ENCODE results near the gene FUT7. TPM values are rescaled to one million over a fixed set of nuclear protein-coding genes. Genes with fewer than 3 reads are reported as not detected.

FUT7 gene
- total RNA-seq, 4 donors from 2014 or later, result 0.32 to 0.83 TPM; not detected in 2

DNA sequence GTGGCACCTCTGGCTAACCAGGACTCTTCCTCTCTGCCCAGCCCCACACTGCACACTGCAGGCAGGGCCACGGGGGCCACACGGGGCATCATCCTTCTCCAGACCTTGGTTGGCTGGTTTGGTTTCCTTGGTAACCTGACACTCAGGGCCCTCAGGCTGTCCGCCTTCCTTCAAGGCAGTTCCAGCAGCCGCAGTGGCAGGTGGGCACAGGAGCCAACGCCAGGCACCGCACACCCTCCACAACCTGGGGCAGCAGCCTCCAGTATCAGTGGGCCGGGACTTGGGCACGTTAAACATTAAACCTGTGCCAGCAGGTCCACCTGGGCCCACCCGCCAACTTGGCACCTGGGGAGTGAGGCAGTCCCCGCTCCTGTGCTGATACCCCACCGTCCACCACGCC, 12.1 kb upstream of the FUT7 start:
- 93% methylated on average over 6 of the region's 12 CpGs for WGBS
- H3K27me3 ChIP-seq, result peaks cover 0 to 25% (median 17%) of the 10 kb centered on the region in 4 donors
- H3K4me3 ChIP-seq, result peak overlapping the region; percentile 66 to 85 (median 71)
- H3K4me1 ChIP-seq, result peaks cover 36 to 52% (median 48%) of the 10 kb centered on the region in 4 donors
- TF ChIP-seq POLR2AphosphoS5 (IDR thresholded peaks at IDR 0.05) (no peak), EP300 (IDR thresholded peaks at IDR 0.05) (no peak), POLR2A (IDR thresholded peaks at IDR 0.05; ENCODE audit: low read depth) (no peak)
- TF ChIP-seq, protein P1, sequence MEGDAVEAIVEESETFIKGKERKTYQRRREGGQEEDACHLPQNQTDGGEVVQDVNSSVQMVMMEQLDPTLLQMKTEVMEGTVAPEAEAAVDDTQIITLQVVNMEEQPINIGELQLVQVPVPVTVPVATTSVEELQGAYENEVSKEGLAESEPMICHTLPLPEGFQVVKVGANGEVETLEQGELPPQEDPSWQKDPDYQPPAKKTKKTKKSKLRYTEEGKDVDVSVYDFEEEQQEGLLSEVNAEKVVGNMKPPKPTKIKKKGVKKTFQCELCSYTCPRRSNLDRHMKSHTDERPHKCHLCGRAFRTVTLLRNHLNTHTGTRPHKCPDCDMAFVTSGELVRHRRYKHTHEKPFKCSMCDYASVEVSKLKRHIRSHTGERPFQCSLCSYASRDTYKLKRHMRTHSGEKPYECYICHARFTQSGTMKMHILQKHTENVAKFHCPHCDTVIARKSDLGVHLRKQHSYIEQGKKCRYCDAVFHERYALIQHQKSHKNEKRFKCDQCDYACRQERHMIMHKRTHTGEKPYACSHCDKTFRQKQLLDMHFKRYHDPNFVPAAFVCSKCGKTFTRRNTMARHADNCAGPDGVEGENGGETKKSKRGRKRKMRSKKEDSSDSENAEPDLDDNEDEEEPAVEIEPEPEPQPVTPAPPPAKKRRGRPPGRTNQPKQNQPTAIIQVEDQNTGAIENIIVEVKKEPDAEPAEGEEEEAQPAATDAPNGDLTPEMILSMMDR (IDR thresholded peaks at IDR 0.05), result no peak
- no peaks in the 10 kb centered on the region for H3K9me3 ChIP-seq
- peaks cover 8 to 38% (median 29%) of the 10 kb centered on the region in 4 donors for H3K36me3 ChIP-seq
- peak overlapping the region; percentile 47 to 73 (median 64) for H3K27ac ChIP-seq (replicated peaks in 1 of 4)
- no peak for DNase-seq (ENCODE audit: extremely low spot score)
- intact Hi-C loops (cut with DNase I), result no loop called here

DNA sequence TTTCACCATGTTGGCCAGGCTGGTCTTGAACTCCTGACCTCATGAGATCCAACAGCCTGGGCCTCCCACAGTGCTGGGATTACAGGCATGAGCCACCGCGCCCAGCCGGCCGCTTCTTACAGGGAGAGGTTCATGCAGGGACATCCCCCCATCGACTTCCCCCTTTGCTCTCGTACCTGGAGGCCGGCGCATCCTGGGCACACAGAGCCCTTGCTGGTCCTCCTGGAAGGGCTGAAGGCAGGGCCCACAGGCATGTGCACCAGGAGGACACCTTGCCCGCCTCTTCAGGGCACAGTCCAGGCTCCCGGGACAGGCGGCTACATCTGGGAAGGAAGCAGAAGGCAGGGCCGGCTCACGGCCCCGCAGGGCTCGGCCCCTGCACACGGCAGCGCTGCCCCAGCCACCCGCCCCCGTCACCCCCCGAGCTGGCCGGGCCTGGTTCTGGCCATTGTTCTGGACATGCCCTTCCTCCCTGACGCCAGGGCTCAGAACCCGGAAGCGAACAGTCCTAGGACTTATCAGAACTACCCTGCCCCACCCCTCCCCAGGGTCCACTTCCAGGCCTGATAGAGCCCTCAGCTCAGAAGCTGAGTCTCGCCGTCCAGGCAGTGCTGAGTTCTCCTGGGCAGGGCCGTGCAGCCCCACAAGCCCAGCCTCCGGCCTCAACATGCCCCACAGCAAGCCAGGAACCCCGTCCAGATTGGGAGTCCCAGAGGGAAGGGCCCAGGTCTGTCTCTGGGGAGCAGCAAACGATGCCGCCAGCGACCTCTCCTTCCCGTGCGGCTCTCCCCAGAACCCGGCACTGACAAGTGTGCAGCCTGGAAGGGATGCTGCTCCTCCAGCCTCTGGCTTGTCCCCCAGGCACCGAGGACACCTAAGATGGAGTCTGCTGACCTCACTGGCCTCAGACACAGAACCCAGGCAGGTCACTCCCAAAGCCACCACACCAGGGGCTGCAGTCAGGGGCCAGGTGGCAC, 11.2 kb upstream of the FUT7 start:
- intact Hi-C loops (cut with DNase I), result no loop called here
- H3K4me1 ChIP-seq, result peaks cover 36 to 45% (median 42%) of the 10 kb centered on the region in 4 donors
- peak overlapping the region; percentile 66 to 85 (median 71) for H3K4me3 ChIP-seq
- H3K9me3 ChIP-seq, result no peaks in the 10 kb centered on the region
- H3K36me3 ChIP-seq, result peaks cover 8 to 48% (median 37%) of the 10 kb centered on the region in 4 donors
- H3K27ac ChIP-seq (replicated peaks in 1 of 4), result peak overlapping the region; percentile 47 to 73 (median 64)
- DNase-seq (ENCODE audit: extremely low spot score), result no peak
- no peak for TF ChIP-seq POLR2A (IDR thresholded peaks at IDR 0.05; ENCODE audit: low read depth)
- peak; percentile 39 to 51 for TF ChIP-seq POLR2AphosphoS5 (IDR thresholded peaks at IDR 0.05)
- TF ChIP-seq EP300 (IDR thresholded peaks at IDR 0.05), result no peak
- TF ChIP-seq, protein P1 (IDR thresholded peaks at IDR 0.05), result no peak
- peaks cover 0 to 15% (median 8%) of the 10 kb centered on the region in 4 donors for H3K27me3 ChIP-seq
- WGBS, result 71% methylated on average over 19 of the region's 36 CpGs

DNA sequence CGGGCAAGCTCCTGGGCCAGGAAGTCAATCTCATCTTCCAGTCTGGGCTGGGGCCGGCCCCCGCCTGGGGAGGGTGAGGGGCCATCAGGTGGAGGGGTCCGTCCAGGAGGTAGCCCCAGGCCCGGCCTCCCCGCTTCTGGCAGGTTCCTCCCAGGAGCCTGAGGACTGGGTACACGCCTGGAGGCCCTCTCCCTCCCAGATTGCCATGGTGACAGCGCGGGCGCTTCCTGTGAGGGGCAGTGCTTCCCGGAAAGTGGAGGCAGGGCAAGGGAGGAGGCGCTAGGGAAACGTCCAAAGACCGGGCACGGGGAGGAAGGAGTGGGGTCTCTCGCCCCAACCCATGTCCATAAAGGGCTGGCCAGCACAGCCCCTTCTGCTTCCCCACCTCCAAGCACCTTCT, 9.2 kb upstream of the FUT7 start:
- H3K36me3 ChIP-seq, result peaks cover 8 to 59% (median 48%) of the 10 kb centered on the region in 4 donors
- peak overlapping the region in 2 of 4 donors; percentile 16 to 20 for H3K4me3 ChIP-seq
- no peaks in the 10 kb centered on the region for H3K27me3 ChIP-seq
- 65% methylated on average over 16 of the region's 16 CpGs for WGBS
- TF ChIP-seq, protein P1 (IDR thresholded peaks at IDR 0.05), result no peak
- TF ChIP-seq EP300 (IDR thresholded peaks at IDR 0.05) (no peak), POLR2AphosphoS5 (IDR thresholded peaks at IDR 0.05) (no peak), POLR2A (IDR thresholded peaks at IDR 0.05; ENCODE audit: low read depth) (no peak)
- no peaks in the 10 kb centered on the region for H3K9me3 ChIP-seq
- H3K27ac ChIP-seq (replicated peaks in 1 of 4), result peak overlapping the region in 2 of 4 donors; percentile 0 to 58
- peaks cover 28 to 37% (median 34%) of the 10 kb centered on the region in 4 donors for H3K4me1 ChIP-seq
- intact Hi-C loops (cut with DNase I), result no loop called here
- DNase-seq (ENCODE audit: extremely low spot score), result no peak

DNA sequence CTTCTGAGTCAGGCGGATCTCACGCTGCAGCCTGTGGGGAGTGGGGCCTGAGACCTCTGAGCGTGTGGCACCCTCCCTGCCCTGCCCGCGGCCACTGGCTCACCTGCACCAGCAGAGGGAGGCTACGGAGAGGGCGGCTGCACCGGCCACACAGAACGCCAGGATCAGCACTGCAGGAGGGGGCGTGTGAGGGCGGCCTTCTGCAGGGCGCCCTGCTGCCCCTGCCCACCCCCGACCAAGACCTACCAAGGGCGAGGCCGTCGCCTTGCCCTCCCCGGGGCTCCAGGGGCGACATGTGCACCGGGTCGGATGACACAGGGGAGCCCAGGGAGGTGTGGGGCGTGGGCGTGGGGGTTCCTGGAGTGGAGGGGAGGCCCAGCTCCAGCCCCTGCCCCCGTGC, 8.7 kb upstream of the FUT7 start:
- peak overlapping the region in 2 of 4 donors; percentile 16 to 20 for H3K4me3 ChIP-seq
- H3K36me3 ChIP-seq, result peaks cover 8 to 59% (median 48%) of the 10 kb centered on the region in 4 donors
- H3K9me3 ChIP-seq, result no peaks in the 10 kb centered on the region
- TF ChIP-seq POLR2AphosphoS5 (IDR thresholded peaks at IDR 0.05) (no peak), EP300 (IDR thresholded peaks at IDR 0.05) (no peak), POLR2A (IDR thresholded peaks at IDR 0.05; ENCODE audit: low read depth) (no peak)
- TF ChIP-seq, protein P1 (IDR thresholded peaks at IDR 0.05), result no peak
- intact Hi-C loops (cut with DNase I), result no loop called here
- H3K27me3 ChIP-seq, result no peaks in the 10 kb centered on the region
- H3K27ac ChIP-seq (replicated peaks in 1 of 4), result no peak overlapping the region
- H3K4me1 ChIP-seq, result peaks cover 27 to 36% (median 31%) of the 10 kb centered on the region in 4 donors
- no peak for DNase-seq (ENCODE audit: extremely low spot score)
- 88% methylated on average over 10 of the region's 23 CpGs for WGBS

All from esophagus muscularis mucosa (tissue), 4 donors.